ENCODE results near the gene OR2Z1.

Gene OR2Z1

GRCh38 chr19:8695501-8695900 is 25.9 kb upstream of the OR2Z1 start:
- no peak for DNase-seq (ENCODE audit: low read depth)
- H3K4me3 ChIP-seq (ENCODE audit: low read depth, low read length), result no peak overlapping the region
- no peak for TF ChIP-seq CTCF (IDR thresholded peaks at IDR 0.05; ENCODE audit: low read depth, low read length, missing control alignments)

GRCh38 chr19:8695911-8696310 is 25.5 kb upstream of the OR2Z1 start:
- TF ChIP-seq CTCF (IDR thresholded peaks at IDR 0.05; ENCODE audit: low read depth, low read length, missing control alignments), result no peak
- no peak for DNase-seq (ENCODE audit: low read depth)
- no peak overlapping the region for H3K4me3 ChIP-seq (ENCODE audit: low read depth, low read length)

- H3K4me3 ChIP-seq (ENCODE audit: low read depth, low read length), result no peak overlapping the region
- no peak for TF ChIP-seq CTCF (IDR thresholded peaks at IDR 0.05; ENCODE audit: low read depth, low read length, missing control alignments)
- DNase-seq (ENCODE audit: low read depth), result no peak
Measured at GRCh38 chr19:8696993-8697392, 24.4 kb upstream of the OR2Z1 start.

GRCh38 chr19:8697671-8698432 is 23.6 kb upstream of the OR2Z1 start:
- no peak overlapping the region for H3K4me3 ChIP-seq (ENCODE audit: low read depth, low read length)
- peak; percentile 10 for TF ChIP-seq CTCF (IDR thresholded peaks at IDR 0.05; ENCODE audit: low read depth, low read length, missing control alignments)
- no peak for DNase-seq (ENCODE audit: low read depth)

GRCh38 chr19:8698433-8699063 is 22.9 kb upstream of the OR2Z1 start, which contains the start of gene ACTL9:
TSS of gene ACTL9 (minus strand) at chr19:8698795. CDS start at chr19:8698701, 94 bp downstream.
- no peak for DNase-seq (ENCODE audit: low read depth)
- no peak for TF ChIP-seq CTCF (IDR thresholded peaks at IDR 0.05; ENCODE audit: low read depth, low read length, missing control alignments)
- H3K4me3 ChIP-seq (ENCODE audit: low read depth, low read length), result no peak within 1 kb of the TSS

GRCh38 chr19:8699908-8700307 is 21.5 kb upstream of the OR2Z1 start:
- TF ChIP-seq CTCF (IDR thresholded peaks at IDR 0.05; ENCODE audit: low read depth, low read length, missing control alignments), result no peak
- H3K4me3 ChIP-seq (ENCODE audit: low read depth, low read length), result no peak overlapping the region
- DNase-seq (ENCODE audit: low read depth), result no peak
